Liver (tissue), 9 donors: ENCODE measurements around the gene SOX15. TPM values are rescaled to one million over a fixed set of nuclear protein-coding genes. Genes with fewer than 3 reads are reported as not detected.

ENCODE experiments used
- DNase-seq: peaks from one replicate; pipeline ENCODE4 v3.0.0-alpha.2; 2017; ENCODE audit warnings: low spot score
- H3K27ac ChIP-seq, 2 donors: one replicate each; pipeline ENCODE4 v1.7.0; 2013; ENCODE audit warnings: inconsistent platforms in 2 of 2, low read length in 2 of 2, control low read depth in 1 of 2, low read depth in 1 of 2, mild to moderate bottlenecking in 1 of 2
- H3K27me3 ChIP-seq, 4 donors: one replicate each; pipeline versions ENCODE4 v1.6.1 to v1.7.0; 2013; ENCODE audit warnings: low read length in 3 of 4, inconsistent platforms in 1 of 4, mild to moderate bottlenecking in 1 of 4, moderate library complexity in 1 of 4; ENCODE audit not compliant: control insufficient read depth in 4 of 4, insufficient read depth in 4 of 4
- H3K36me3 ChIP-seq, 4 donors: one replicate each; pipeline versions ENCODE4 v1.6.1 to v1.7.0; 2013; ENCODE audit warnings: low read length in 3 of 4, mild to moderate bottlenecking in 3 of 4, low read depth in 1 of 4, moderate library complexity in 1 of 4; ENCODE audit not compliant: control insufficient read depth in 4 of 4, insufficient read depth in 3 of 4
- H3K4me1 ChIP-seq, 4 donors: one replicate each; pipeline versions ENCODE4 v1.6.1 to v1.7.0; 2013; ENCODE audit warnings: low read length in 3 of 4, mild to moderate bottlenecking in 3 of 4, moderate library complexity in 1 of 4; ENCODE audit not compliant: control insufficient read depth in 4 of 4, insufficient read depth in 4 of 4
- H3K4me3 ChIP-seq, 3 donors: one replicate each; pipeline versions ENCODE4 v1.6.1 to v1.7.0; 2013; ENCODE audit warnings: low read length in 3 of 3, control low read depth in 1 of 3, low read depth in 1 of 3, mild to moderate bottlenecking in 1 of 3
- H3K9ac ChIP-seq, 2 donors: one replicate each; pipeline ENCODE4 v1.7.0; 2013; ENCODE audit warnings: low read length in 2 of 2, mild to moderate bottlenecking in 2 of 2, moderate library complexity in 2 of 2, control low read depth in 1 of 2, low read depth in 1 of 2
- H3K9me3 ChIP-seq, 4 donors: one replicate each; pipeline versions ENCODE4 v1.6.1 to v1.7.0; 2013; ENCODE audit warnings: low read length in 3 of 4; ENCODE audit not compliant: control insufficient read depth in 4 of 4
- EGR1 ChIP-seq, 2 donors: IDR thresholded peaks; 2 replicates each; pipeline ENCODE4 v1.6.1; 2016 to 2018; ENCODE audit warnings: antibody characterized with exemption in 2 of 2, low read depth in 2 of 2
- FOXA1 ChIP-seq: IDR thresholded peaks from 2 replicates; pipeline ENCODE4 v1.6.1; 2016; ENCODE audit warnings: antibody characterized with exemption
- FOXA2 ChIP-seq: IDR thresholded peaks from 2 replicates; pipeline ENCODE4 v1.6.1; 2016; ENCODE audit warnings: antibody characterized with exemption
- GABPA ChIP-seq, 2 donors: IDR thresholded peaks in 1 of 2; conservative IDR thresholded peaks in 1 of 2; 2 replicates each; pipeline ENCODE4 v1.6.1; 2016; ENCODE audit warnings: antibody characterized with exemption in 2 of 2, mild to moderate bottlenecking in 1 of 2, moderate library complexity in 1 of 2
- HNF4A ChIP-seq, 2 donors: conservative IDR thresholded peaks; 2 replicates each; pipeline ENCODE4 v1.6.1; 2016; ENCODE audit warnings: antibody characterized with exemption in 2 of 2, mild to moderate bottlenecking in 2 of 2
- HNF4G ChIP-seq: IDR thresholded peaks from 2 replicates; pipeline ENCODE4 v1.6.1; 2016; ENCODE audit warnings: antibody characterized with exemption
- JUND ChIP-seq, 2 donors: IDR thresholded peaks; 2 replicates each; pipeline ENCODE4 v1.6.1; 2016; ENCODE audit warnings: antibody characterized with exemption in 2 of 2
- NR2F2 ChIP-seq: IDR thresholded peaks from 2 replicates; pipeline ENCODE4 v1.6.1; 2016; ENCODE audit warnings: antibody characterized with exemption
- RAD21 ChIP-seq, 2 donors: IDR thresholded peaks; 2 replicates each; pipeline ENCODE4 v1.6.1; 2016; ENCODE audit warnings: antibody characterized with exemption in 2 of 2, mild to moderate bottlenecking in 2 of 2
- RXRA ChIP-seq, 2 donors: IDR thresholded peaks; 2 replicates each; pipeline ENCODE4 v1.6.1; 2017 to 2018; ENCODE audit warnings: antibody characterized with exemption in 2 of 2, mild to moderate bottlenecking in 1 of 2
- TAF1 ChIP-seq: conservative IDR thresholded peaks from 2 replicates; pipeline ENCODE4 v1.6.1; 2016; ENCODE audit warnings: antibody characterized with exemption, mild to moderate bottlenecking
- YY1 ChIP-seq: IDR thresholded peaks from 2 replicates; pipeline ENCODE4 v1.6.1; 2016; ENCODE audit warnings: antibody characterized with exemption, mild to moderate bottlenecking
- WGBS: extraction: QIAGEN DNeasy Blood & Tissue Kit; methylation state at CpG from one replicate; pipeline ENCODE4 v1.1.7; 2013; 5-methylcytosine and 5-hydroxymethylcytosine counted together
- polyA plus RNA-seq, 2 donors: library from polyadenylated mRNA; stranded (reverse) in 1 of 2; unstranded in 1 of 2; fragments of 200-250 nt in 1 of 2; fragments of >200 nt in 1 of 2; fragmentation: Nextera tagmentation in 1 of 2; extraction: Ambion mirVana in 1 of 2; gene quantifications; one replicate each; pipeline versions ENCODE4 v1.2.1 to v1.2.3, GENCODE V29; 2013 to 2015
- total RNA-seq, 2 donors: library from RNA; depleted of rRNA; stranded (reverse); fragments of >200 nt; gene quantifications; one replicate each; pipeline ENCODE4 v1.2.3, GENCODE V29; 2014
- TF ChIP-seq, protein P1 (sequence below): IDR thresholded peaks from 2 replicates; pipeline ENCODE4 v1.6.1; 2016; ENCODE audit warnings: antibody characterized with exemption
- TF ChIP-seq, protein P2 (sequence below): IDR thresholded peaks from 2 replicates; pipeline ENCODE4 v1.6.1; 2016; ENCODE audit warnings: antibody characterized with exemption
- TF ChIP-seq, protein P3 (sequence below): IDR thresholded peaks from 2 replicates; pipeline ENCODE4 v1.6.1; 2016; ENCODE audit warnings: antibody characterized with exemption
- TF ChIP-seq, protein P4 (sequence below): IDR thresholded peaks from 2 replicates; pipeline ENCODE4 v1.6.1; 2016; ENCODE audit warnings: antibody characterized with exemption, mild to moderate bottlenecking
- donor health status: healthy.
- donor health status: healthy.
- donor health status: healthy.
- donor health status: healthy.
- donor health status: healthy.

SOX15 gene
- total and polyA plus RNA-seq, 4 donors: 0.06 to 0.33 (median 0.17) TPM; not detected in 1

DNA sequence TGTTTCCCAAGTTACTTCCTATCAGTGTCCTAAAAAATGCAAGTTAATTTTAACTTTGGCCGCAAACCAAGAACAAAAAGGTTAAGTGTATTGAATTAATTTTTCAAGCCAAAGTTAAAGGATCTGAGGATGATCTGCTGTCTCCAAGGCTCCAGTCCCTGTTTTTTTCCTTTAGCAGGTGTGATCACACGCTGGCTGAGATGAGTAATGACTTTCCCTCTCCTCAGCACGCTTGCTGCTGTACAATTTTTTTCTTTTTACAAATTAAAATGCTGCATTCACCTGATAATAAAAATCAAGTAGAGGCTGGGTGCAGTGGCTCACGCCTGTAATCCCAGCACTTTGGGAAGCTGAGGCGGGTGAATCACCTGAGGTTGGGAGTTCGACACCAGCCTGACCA is 45.0 kb downstream of the SOX15 start:
- H3K27ac ChIP-seq: no peak overlapping the region
- H3K27me3 ChIP-seq: no peaks in the 10 kb centered on the region
- 69% methylated on average over 6 of the region's 6 CpGs for WGBS
- H3K4me1 ChIP-seq: peaks cover 2 to 14% (median 8%) of the 10 kb centered on the region in 4 donors
- no peaks in the 10 kb centered on the region for H3K36me3 ChIP-seq
- no peak for TF ChIP-seq RXRA (IDR thresholded peaks at IDR 0.05)
- no peak for TF ChIP-seq TAF1
- no peak for TF ChIP-seq NR2F2
- TF ChIP-seq, protein P1, sequence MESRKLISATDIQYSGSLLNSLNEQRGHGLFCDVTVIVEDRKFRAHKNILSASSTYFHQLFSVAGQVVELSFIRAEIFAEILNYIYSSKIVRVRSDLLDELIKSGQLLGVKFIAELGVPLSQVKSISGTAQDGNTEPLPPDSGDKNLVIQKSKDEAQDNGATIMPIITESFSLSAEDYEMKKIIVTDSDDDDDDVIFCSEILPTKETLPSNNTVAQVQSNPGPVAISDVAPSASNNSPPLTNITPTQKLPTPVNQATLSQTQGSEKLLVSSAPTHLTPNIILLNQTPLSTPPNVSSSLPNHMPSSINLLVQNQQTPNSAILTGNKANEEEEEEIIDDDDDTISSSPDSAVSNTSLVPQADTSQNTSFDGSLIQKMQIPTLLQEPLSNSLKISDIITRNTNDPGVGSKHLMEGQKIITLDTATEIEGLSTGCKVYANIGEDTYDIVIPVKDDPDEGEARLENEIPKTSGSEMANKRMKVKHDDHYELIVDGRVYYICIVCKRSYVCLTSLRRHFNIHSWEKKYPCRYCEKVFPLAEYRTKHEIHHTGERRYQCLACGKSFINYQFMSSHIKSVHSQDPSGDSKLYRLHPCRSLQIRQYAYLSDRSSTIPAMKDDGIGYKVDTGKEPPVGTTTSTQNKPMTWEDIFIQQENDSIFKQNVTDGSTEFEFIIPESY: no peak
- no peak for TF ChIP-seq HNF4G
- TF ChIP-seq EGR1 (IDR thresholded peaks at IDR 0.05; ENCODE audit: low read depth in 2 of 2): no peak
- TF ChIP-seq HNF4A (conservative IDR thresholded peaks at IDR 0.05): no peak
- TF ChIP-seq, protein P2, sequence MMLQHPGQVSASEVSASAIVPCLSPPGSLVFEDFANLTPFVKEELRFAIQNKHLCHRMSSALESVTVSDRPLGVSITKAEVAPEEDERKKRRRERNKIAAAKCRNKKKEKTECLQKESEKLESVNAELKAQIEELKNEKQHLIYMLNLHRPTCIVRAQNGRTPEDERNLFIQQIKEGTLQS: no peak
- no peak for TF ChIP-seq FOXA2
- TF ChIP-seq, protein P3, sequence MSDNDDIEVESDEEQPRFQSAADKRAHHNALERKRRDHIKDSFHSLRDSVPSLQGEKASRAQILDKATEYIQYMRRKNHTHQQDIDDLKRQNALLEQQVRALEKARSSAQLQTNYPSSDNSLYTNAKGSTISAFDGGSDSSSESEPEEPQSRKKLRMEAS: no peak
- no peak for TF ChIP-seq FOXA1
- no peak for DNase-seq
- H3K9me3 ChIP-seq: no peaks in the 10 kb centered on the region
- H3K9ac ChIP-seq: no peak overlapping the region
- no peak overlapping the region for H3K4me3 ChIP-seq

DNA sequence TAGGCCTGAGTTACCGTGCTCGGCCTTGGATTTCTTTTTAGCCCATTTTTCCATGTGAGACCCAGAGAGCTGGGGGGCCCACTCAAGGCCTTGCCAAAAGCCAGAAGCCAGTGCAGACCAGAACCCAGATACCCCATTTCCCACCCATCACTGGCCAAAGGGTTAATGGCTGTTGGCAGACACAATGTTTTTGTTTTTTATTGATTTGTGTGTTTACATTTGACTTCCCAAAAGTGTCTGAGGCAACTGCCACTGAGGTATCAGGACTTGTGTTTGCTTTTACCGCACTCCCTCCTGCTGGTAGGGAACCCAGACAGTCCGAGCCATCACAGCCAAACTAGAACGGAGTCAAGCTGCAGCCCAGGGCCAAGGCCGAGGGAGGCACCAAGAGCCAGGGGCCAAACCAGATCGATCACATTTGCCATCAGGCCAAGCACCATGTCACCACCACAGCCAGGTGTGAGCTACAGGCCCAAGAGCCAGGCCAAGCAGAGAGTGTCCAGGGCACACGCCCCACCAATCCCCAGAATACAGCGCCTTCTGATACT is 48.7 kb downstream of the SOX15 start:
- DNase-seq: no peak
- WGBS: 70% methylated on average over 9 of the region's 9 CpGs

More for the DNA sequence above, 48.7 kb downstream of the SOX15 start:
- Histone ChIP-seq H3K4me3 (no peak overlapping the region), H3K9ac (no peak overlapping the region), H3K4me1 (peaks cover 0 to 2% (median 0%) of the 10 kb centered on the region in 4 donors), H3K27me3 (no peaks in the 10 kb centered on the region), H3K9me3 (peaks cover 0 to 14% (median 5%) of the 10 kb centered on the region in 4 donors), H3K27ac (no peak overlapping the region), H3K36me3 (no peaks in the 10 kb centered on the region)
- no peak for TF ChIP-seq GABPA (IDR thresholded peaks at IDR 0.05 in 1 of 2, conservative IDR thresholded peaks at IDR 0.05 in 1 of 2)
- TF ChIP-seq EGR1 (IDR thresholded peaks at IDR 0.05; ENCODE audit: low read depth in 2 of 2): no peak
- TF ChIP-seq JUND (IDR thresholded peaks at IDR 0.05): no peak
- no peak for TF ChIP-seq HNF4G
- TF ChIP-seq, protein P1: no peak
- TF ChIP-seq RAD21 (IDR thresholded peaks at IDR 0.05): no peak
- TF ChIP-seq YY1: no peak
- TF ChIP-seq HNF4A (conservative IDR thresholded peaks at IDR 0.05): no peak
- TF ChIP-seq, protein P3: no peak
- TF ChIP-seq, protein P4, sequence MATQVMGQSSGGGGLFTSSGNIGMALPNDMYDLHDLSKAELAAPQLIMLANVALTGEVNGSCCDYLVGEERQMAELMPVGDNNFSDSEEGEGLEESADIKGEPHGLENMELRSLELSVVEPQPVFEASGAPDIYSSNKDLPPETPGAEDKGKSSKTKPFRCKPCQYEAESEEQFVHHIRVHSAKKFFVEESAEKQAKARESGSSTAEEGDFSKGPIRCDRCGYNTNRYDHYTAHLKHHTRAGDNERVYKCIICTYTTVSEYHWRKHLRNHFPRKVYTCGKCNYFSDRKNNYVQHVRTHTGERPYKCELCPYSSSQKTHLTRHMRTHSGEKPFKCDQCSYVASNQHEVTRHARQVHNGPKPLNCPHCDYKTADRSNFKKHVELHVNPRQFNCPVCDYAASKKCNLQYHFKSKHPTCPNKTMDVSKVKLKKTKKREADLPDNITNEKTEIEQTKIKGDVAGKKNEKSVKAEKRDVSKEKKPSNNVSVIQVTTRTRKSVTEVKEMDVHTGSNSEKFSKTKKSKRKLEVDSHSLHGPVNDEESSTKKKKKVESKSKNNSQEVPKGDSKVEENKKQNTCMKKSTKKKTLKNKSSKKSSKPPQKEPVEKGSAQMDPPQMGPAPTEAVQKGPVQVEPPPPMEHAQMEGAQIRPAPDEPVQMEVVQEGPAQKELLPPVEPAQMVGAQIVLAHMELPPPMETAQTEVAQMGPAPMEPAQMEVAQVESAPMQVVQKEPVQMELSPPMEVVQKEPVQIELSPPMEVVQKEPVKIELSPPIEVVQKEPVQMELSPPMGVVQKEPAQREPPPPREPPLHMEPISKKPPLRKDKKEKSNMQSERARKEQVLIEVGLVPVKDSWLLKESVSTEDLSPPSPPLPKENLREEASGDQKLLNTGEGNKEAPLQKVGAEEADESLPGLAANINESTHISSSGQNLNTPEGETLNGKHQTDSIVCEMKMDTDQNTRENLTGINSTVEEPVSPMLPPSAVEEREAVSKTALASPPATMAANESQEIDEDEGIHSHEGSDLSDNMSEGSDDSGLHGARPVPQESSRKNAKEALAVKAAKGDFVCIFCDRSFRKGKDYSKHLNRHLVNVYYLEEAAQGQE: no peak
- no peak for TF ChIP-seq TAF1
